Psoas muscle (tissue), 8 donors: ENCODE results near the gene MB21D2. TPM values are rescaled to one million over a fixed set of nuclear protein-coding genes. Genes with fewer than 3 reads are reported as not detected.

ENCODE experiments used
- ATAC-seq, 4 donors: fragments of 200-7000 bp; cut with Tn5 transposase; one replicate each; pipeline ENCODE4 v1.9.1; 2020; ENCODE audit warnings: moderate library complexity in 3 of 4, mild to moderate bottlenecking in 2 of 4
- DNase-seq, 2 donors: peaks; one replicate each; pipeline ENCODE4 v3.0.0-alpha.2; 2020
- H3K27ac ChIP-seq: fragments of 200-600 bp; one replicate; pipeline ENCODE4 v1.8.0; 2022
- H3K27me3 ChIP-seq, 3 donors: fragments of 200-600 bp in 1 of 3; one replicate each; pipeline versions ENCODE4 v1.6.1 to v1.8.0; 2013 to 2022; ENCODE audit warnings: low read length in 2 of 3, mild to moderate bottlenecking in 2 of 3, moderate library complexity in 1 of 3; ENCODE audit not compliant: insufficient read depth in 3 of 3
- H3K36me3 ChIP-seq, 2 donors: fragments of 200-600 bp in 1 of 2; one replicate each; pipeline versions ENCODE4 v1.6.1 to v1.8.0; 2013 to 2022; ENCODE audit warnings: low read depth in 1 of 2, mild to moderate bottlenecking in 1 of 2, moderate library complexity in 1 of 2; ENCODE audit not compliant: insufficient read depth in 1 of 2
- H3K4me1 ChIP-seq: fragments of 200-600 bp; one replicate; pipeline ENCODE4 v1.8.0; 2022
- H3K4me3 ChIP-seq: fragments of 200-600 bp; one replicate; pipeline ENCODE4 v1.8.0; 2022; ENCODE audit warnings: mild to moderate bottlenecking
- H3K9me3 ChIP-seq: fragments of 200-600 bp; one replicate; pipeline ENCODE4 v1.8.0; 2022
- WGBS, 3 donors: extraction: QIAGEN DNeasy Blood & Tissue Kit; methylation state at CpG; one replicate each; pipeline versions ENCODE4 v1.1.6 to v1.1.7; 2013; 5-methylcytosine and 5-hydroxymethylcytosine counted together
- intact Hi-C, 2 donors: fragments of 100-400 bp; cut with DNase I; formaldehyde crosslinking; loops; one replicate each; pipeline versions ENCODE4 v1.11.0 to v1.14.2; 2022
- polyA plus RNA-seq, 3 donors: library from polyadenylated mRNA; stranded (reverse); fragments of 200-250 nt; gene quantifications; one replicate each; pipeline ENCODE4 v1.2.3, GENCODE V29; 2013
- total RNA-seq, 4 donors: library from RNA; stranded (reverse); fragmentation: NEBNext Ultra II Directional in 2 of 4; extraction: Animal tissue kit (Norgen Biotek cat#: 25700) in 2 of 4; gene quantifications; one replicate each; pipeline versions ENCODE4 v1.2.1 to v1.2.4, GENCODE V29; 2021 to 2023
- TF ChIP-seq, protein P1 (sequence below): fragments of 200-600 bp; IDR thresholded peaks from one replicate; pipeline ENCODE4 v1.8.0; 2022; ENCODE audit warnings: antibody characterized with exemption
- donor health status: healthy with polysubstance abuse.
- donor health status: DM: no; HTN: no; CAD: no; lungs with moderate emphysema.
- donor health status: Bipolar disorder and iron deficiency.
- donor health status: healthy.
- donor health status: DM: yes; HTN: yes; CAD: no.
- donor health status: DM: no; HTN: no; CAD: no.
- donor health status: DM: no; HTN: no; CAD: no.
- donor health status: DM: yes; HTN: yes; CAD: no.

MB21D2 gene
- total and polyA plus RNA-seq, 7 donors = 0.61 to 2.6 (median 1.3) TPM

DNA sequence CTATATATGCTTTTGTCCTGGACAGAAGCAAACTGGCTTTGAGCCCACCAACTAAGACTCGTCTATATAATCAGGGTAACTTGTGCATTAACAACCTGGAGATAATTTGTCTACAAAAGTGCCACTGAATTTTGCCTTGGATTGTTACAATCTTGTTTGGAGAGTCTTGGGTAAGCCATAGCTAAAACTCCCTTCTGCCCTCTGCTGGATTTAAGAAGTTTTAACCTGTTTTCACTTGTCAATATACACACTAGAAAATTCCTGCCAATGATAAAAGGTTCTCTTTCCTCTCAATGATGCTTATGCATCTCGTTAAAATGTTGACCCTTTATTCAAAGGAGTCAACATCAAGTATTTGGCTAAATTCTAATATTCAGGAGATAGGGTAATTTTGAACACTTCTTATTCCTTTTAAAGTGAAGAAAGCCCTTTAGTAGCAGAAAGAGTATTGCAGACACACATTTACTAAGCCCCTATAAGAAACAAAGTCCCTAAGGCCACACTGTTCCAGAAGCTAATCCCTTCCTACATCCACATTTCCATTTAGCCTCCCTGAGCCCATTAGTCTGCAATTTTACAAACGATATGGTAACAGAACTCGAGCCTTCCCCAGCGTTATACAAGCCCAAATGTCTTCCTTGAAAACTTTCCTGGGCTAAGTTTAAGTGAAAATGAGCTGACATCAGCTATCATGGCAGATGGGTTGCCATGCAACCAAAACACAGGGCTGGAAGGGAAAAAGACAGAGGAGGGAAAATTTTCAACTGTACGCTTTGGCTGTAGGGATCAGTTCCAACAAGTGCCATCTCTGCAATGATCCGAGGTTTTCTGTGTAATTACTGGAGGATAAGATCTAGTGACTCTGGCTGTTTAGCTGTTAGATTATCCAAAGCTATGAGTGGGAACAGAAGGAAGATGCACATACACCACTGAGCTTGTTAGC lies 114.4 kb downstream of the MB21D2 start:
- no peak overlapping the region for H3K4me3 ChIP-seq
- intact Hi-C loops = loop anchor here (2.0 to 10.0 kb wide), 5 partner anchors 236 to 1568 kb away; no protein-coding TSS in a partner anchor
- H3K4me1 ChIP-seq = no peaks in the 10 kb centered on the region
- ATAC-seq (peak in 2 of 4 donors; percentile 49 to 69), DNase-seq (no peak)
- no peaks in the 10 kb centered on the region for H3K9me3 ChIP-seq
- H3K36me3 ChIP-seq = peaks cover 4 to 6% of the 10 kb centered on the region in 2 donors
- H3K27ac ChIP-seq = no peak overlapping the region
- WGBS, 3 donors = 41 to 60% (median 42%) methylated on average over 7 of the region's 7 CpGs
- TF ChIP-seq, protein P1, sequence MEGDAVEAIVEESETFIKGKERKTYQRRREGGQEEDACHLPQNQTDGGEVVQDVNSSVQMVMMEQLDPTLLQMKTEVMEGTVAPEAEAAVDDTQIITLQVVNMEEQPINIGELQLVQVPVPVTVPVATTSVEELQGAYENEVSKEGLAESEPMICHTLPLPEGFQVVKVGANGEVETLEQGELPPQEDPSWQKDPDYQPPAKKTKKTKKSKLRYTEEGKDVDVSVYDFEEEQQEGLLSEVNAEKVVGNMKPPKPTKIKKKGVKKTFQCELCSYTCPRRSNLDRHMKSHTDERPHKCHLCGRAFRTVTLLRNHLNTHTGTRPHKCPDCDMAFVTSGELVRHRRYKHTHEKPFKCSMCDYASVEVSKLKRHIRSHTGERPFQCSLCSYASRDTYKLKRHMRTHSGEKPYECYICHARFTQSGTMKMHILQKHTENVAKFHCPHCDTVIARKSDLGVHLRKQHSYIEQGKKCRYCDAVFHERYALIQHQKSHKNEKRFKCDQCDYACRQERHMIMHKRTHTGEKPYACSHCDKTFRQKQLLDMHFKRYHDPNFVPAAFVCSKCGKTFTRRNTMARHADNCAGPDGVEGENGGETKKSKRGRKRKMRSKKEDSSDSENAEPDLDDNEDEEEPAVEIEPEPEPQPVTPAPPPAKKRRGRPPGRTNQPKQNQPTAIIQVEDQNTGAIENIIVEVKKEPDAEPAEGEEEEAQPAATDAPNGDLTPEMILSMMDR = peak; percentile 52
- no peaks in the 10 kb centered on the region for H3K27me3 ChIP-seq

DNA sequence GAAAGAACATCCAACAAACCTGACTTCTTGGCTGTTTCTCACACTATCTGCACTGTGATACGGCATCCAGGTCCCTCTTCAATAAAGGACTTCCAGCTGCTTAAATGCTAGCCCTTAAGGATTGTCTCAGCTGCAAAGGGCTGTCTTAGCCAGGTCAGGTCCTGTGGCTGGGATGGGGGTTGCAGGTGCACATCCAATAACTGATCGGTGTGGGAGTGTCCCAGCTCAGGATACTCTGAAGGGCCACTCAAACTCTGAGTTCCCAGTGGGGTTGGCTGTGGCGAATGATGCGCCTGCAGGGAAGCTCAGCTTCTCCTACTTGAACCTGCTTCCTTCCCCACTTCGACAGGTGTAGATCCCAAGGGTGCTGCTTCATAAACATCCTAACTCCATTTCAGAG lies 115.7 kb downstream of the MB21D2 start:
- Histone ChIP-seq H3K9me3 (no peaks in the 10 kb centered on the region), H3K36me3 (peaks cover 4 to 6% of the 10 kb centered on the region in 2 donors), H3K27ac (no peak overlapping the region), H3K27me3 (no peaks in the 10 kb centered on the region), H3K4me3 (no peak overlapping the region), H3K4me1 (no peaks in the 10 kb centered on the region)
- intact Hi-C loops = loop anchor here (2.0 to 10.0 kb wide), 5 partner anchors 235 to 1567 kb away; no protein-coding TSS in a partner anchor
- ATAC-seq (no peak), DNase-seq (no peak)
- TF ChIP-seq, protein P1 = no peak
- WGBS, 3 donors = 86 to 95% (median 89%) methylated on average over 5 of the region's 5 CpGs

DNA sequence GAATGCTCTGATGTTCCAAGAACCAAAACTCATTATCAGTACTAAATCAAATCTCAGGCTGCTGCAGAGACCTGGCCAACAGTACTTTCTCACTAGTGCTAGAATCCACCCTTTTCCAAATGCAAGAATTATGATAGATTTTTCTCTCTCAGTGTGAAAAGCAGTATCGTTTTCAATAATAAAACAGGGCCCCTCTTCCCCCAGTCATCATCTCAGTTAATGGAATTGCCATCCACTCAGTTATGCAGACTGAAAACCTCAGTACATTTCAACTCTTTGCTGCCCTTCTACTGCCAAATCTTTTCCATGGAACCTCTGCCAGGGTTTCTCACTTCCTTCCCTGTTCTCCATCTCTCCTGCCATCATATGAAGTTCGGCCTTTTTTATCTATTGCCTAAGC lies 117.9 kb downstream of the MB21D2 start:
- no peak overlapping the region for H3K4me3 ChIP-seq
- peaks cover 4 to 6% of the 10 kb centered on the region in 2 donors for H3K36me3 ChIP-seq
- H3K4me1 ChIP-seq = no peaks in the 10 kb centered on the region
- TF ChIP-seq, protein P1 = no peak
- no peak for ATAC-seq
- H3K27me3 ChIP-seq = no peaks in the 10 kb centered on the region
- DNase-seq = no peak
- H3K27ac ChIP-seq = no peak overlapping the region
- no peaks in the 10 kb centered on the region for H3K9me3 ChIP-seq
- WGBS, 3 donors = 79 to 90% (median 87%) methylated on average over 2 of the region's 2 CpGs
- intact Hi-C loops = loop anchor here (5.0 to 10.0 kb wide), 3 partner anchors 232 to 1565 kb away; no protein-coding TSS in a partner anchor

DNA sequence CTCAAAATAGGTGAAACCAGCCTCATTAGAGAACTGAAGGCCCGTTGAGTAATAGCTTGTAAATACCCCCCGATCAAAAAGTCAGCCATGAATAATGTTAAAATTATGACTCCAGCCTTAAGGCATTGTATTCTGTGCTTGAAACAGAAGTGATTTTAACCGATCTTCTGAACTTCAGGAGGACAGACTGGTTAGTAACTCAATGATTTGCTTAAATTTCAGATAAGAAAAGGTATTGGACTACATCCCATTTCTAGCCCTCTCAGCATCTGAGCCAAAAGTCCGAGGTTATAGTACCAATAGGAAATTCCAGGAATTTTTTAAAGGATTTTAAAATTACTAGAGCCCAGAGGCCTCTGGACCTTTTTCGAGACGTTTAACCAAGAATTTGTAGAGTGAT lies 122.6 kb downstream of the MB21D2 start:
- no peaks in the 10 kb centered on the region for H3K27me3 ChIP-seq
- no peaks in the 10 kb centered on the region for H3K9me3 ChIP-seq
- ATAC-seq (no peak), DNase-seq (no peak)
- no peaks in the 10 kb centered on the region for H3K4me1 ChIP-seq
- H3K4me3 ChIP-seq = no peak overlapping the region
- TF ChIP-seq, protein P1 = no peak
- peaks cover 4 to 6% of the 10 kb centered on the region in 2 donors for H3K36me3 ChIP-seq
- intact Hi-C loops = no loop called here
- WGBS, 3 donors = 47 to 61% (median 49%) methylated on average over 6 of the region's 6 CpGs
- no peak overlapping the region for H3K27ac ChIP-seq
